ENCODE measurements around the gene GAS2. TPM values are rescaled to one million over a fixed set of nuclear protein-coding genes. Genes with fewer than 3 reads are reported as not detected.

The GAS2 gene
- total RNA-seq, 3 donors from 2014 or later: 1.4 to 2.9 (median 1.5) TPM

GRCh38 chr11:22774716-22775115 lies 108.3 kb downstream of the GAS2 start:
- no peaks in the 10 kb centered on the region for H3K9me3 Mint-ChIP-seq
- no peak overlapping the region for H3K4me3 Mint-ChIP-seq

GRCh38 chr11:22775248-22775647 lies 108.8 kb downstream of the GAS2 start:
- H3K27me3 Mint-ChIP-seq (ENCODE audit: low read depth): peaks cover 17% of the 10 kb centered on the region
- no peak overlapping the region for H3K4me3 Mint-ChIP-seq
- no peaks in the 10 kb centered on the region for H3K4me1 Mint-ChIP-seq (ENCODE audit: low read depth)
- DNase-seq: no peak
- no peaks in the 10 kb centered on the region for H3K36me3 Mint-ChIP-seq (ENCODE audit: insufficient read depth)
- no peak for ATAC-seq
- no peaks in the 10 kb centered on the region for H3K9me3 Mint-ChIP-seq

More at GRCh38 chr11:22774716-22775115, 108.3 kb downstream of the GAS2 start:
- no peak for ATAC-seq
- Mint-ChIP-seq H3K27me3 (ENCODE audit: low read depth) (peaks cover 17% of the 10 kb centered on the region), H3K36me3 (ENCODE audit: insufficient read depth) (no peaks in the 10 kb centered on the region), H3K4me1 (ENCODE audit: low read depth) (no peaks in the 10 kb centered on the region)
- no peak for DNase-seq

- H3K4me1 Mint-ChIP-seq (ENCODE audit: low read depth): peaks cover 4% of the 10 kb centered on the region
Observed at GRCh38 chr11:22778642-22779041, 112.2 kb downstream of the GAS2 start.

GRCh38 chr11:22779850-22780249 lies 113.4 kb downstream of the GAS2 start:
- peaks cover 4% of the 10 kb centered on the region for H3K4me1 Mint-ChIP-seq (ENCODE audit: low read depth)
- DNase-seq (no peak), ATAC-seq (no peak)
- peaks cover 12% of the 10 kb centered on the region for H3K27me3 Mint-ChIP-seq (ENCODE audit: low read depth)
- H3K4me3 Mint-ChIP-seq: no peak overlapping the region
- no peaks in the 10 kb centered on the region for H3K36me3 Mint-ChIP-seq (ENCODE audit: insufficient read depth)
- H3K9me3 Mint-ChIP-seq: no peaks in the 10 kb centered on the region

More at GRCh38 chr11:22778642-22779041, 112.2 kb downstream of the GAS2 start:
- ATAC-seq (no peak), DNase-seq (no peak)
- peaks cover 11% of the 10 kb centered on the region for H3K27me3 Mint-ChIP-seq (ENCODE audit: low read depth)
- H3K4me3 Mint-ChIP-seq: no peak overlapping the region
- H3K36me3 Mint-ChIP-seq (ENCODE audit: insufficient read depth): no peaks in the 10 kb centered on the region
- no peaks in the 10 kb centered on the region for H3K9me3 Mint-ChIP-seq

- Mint-ChIP-seq H3K36me3 (ENCODE audit: insufficient read depth) (no peaks in the 10 kb centered on the region), H3K27me3 (ENCODE audit: low read depth) (peaks cover 8% of the 10 kb centered on the region), H3K4me3 (no peak overlapping the region), H3K9me3 (no peaks in the 10 kb centered on the region), H3K4me1 (ENCODE audit: low read depth) (peaks cover 4% of the 10 kb centered on the region)
- no peak for DNase-seq
- no peak for ATAC-seq
Observed at GRCh38 chr11:22780952-22781593, 114.7 kb downstream of the GAS2 start.

GRCh38 chr11:22785251-22785650 lies 118.8 kb downstream of the GAS2 start:
- Mint-ChIP-seq H3K9me3 (no peaks in the 10 kb centered on the region), H3K27me3 (ENCODE audit: low read depth) (peaks cover 4% of the 10 kb centered on the region), H3K36me3 (ENCODE audit: insufficient read depth) (no peaks in the 10 kb centered on the region), H3K4me1 (ENCODE audit: low read depth) (peaks cover 4% of the 10 kb centered on the region), H3K4me3 (no peak overlapping the region)
- DNase-seq (no peak), ATAC-seq (no peak)

GRCh38 chr11:22786475-22786874 lies 120.1 kb downstream of the GAS2 start:
- H3K4me3 Mint-ChIP-seq: no peak overlapping the region
- no peaks in the 10 kb centered on the region for H3K4me1 Mint-ChIP-seq (ENCODE audit: low read depth)
- DNase-seq (no peak), ATAC-seq (no peak)
- H3K27me3 Mint-ChIP-seq (ENCODE audit: low read depth): peaks cover 7% of the 10 kb centered on the region
- H3K36me3 Mint-ChIP-seq (ENCODE audit: insufficient read depth): no peaks in the 10 kb centered on the region
- H3K9me3 Mint-ChIP-seq: no peaks in the 10 kb centered on the region

- DNase-seq (no peak), ATAC-seq (no peak)
- Mint-ChIP-seq H3K36me3 (ENCODE audit: insufficient read depth) (no peaks in the 10 kb centered on the region), H3K9me3 (no peaks in the 10 kb centered on the region), H3K4me1 (ENCODE audit: low read depth) (no peaks in the 10 kb centered on the region), H3K4me3 (no peak overlapping the region), H3K27me3 (ENCODE audit: low read depth) (peaks cover 7% of the 10 kb centered on the region)
Observed at GRCh38 chr11:22787055-22787454, 120.6 kb downstream of the GAS2 start.

GRCh38 chr11:22787551-22788162 lies 121.2 kb downstream of the GAS2 start:
- Mint-ChIP-seq H3K4me1 (ENCODE audit: low read depth) (no peaks in the 10 kb centered on the region), H3K27me3 (ENCODE audit: low read depth) (peaks cover 7% of the 10 kb centered on the region), H3K9me3 (no peaks in the 10 kb centered on the region), H3K4me3 (no peak overlapping the region), H3K36me3 (ENCODE audit: insufficient read depth) (no peaks in the 10 kb centered on the region)
- ATAC-seq: no peak
- peak; percentile 4 for DNase-seq

- Mint-ChIP-seq H3K4me1 (ENCODE audit: low read depth) (no peaks in the 10 kb centered on the region), H3K4me3 (no peak overlapping the region), H3K36me3 (ENCODE audit: insufficient read depth) (no peaks in the 10 kb centered on the region), H3K9me3 (no peaks in the 10 kb centered on the region), H3K27me3 (ENCODE audit: low read depth) (peaks cover 3% of the 10 kb centered on the region)
- ATAC-seq (no peak), DNase-seq (no peak)
Observed at GRCh38 chr11:22792497-22792896, 126.1 kb downstream of the GAS2 start.

GRCh38 chr11:22795914-22796313 lies 129.5 kb downstream of the GAS2 start:
- DNase-seq: no peak
- Mint-ChIP-seq H3K9me3 (no peaks in the 10 kb centered on the region), H3K4me1 (ENCODE audit: low read depth) (no peaks in the 10 kb centered on the region), H3K4me3 (no peak overlapping the region), H3K36me3 (ENCODE audit: insufficient read depth) (no peaks in the 10 kb centered on the region), H3K27me3 (ENCODE audit: low read depth) (peaks cover 1% of the 10 kb centered on the region)
- ATAC-seq: no peak

- DNase-seq: no peak
- H3K4me1 Mint-ChIP-seq (ENCODE audit: low read depth): no peaks in the 10 kb centered on the region
Observed at GRCh38 chr11:22797047-22797446, 130.6 kb downstream of the GAS2 start.

GRCh38 chr11:22798901-22799300 lies 132.5 kb downstream of the GAS2 start:
- DNase-seq (no peak), ATAC-seq (no peak)
- Mint-ChIP-seq H3K9me3 (no peaks in the 10 kb centered on the region), H3K4me3 (no peak overlapping the region), H3K27me3 (ENCODE audit: low read depth) (no peaks in the 10 kb centered on the region), H3K36me3 (ENCODE audit: insufficient read depth) (no peaks in the 10 kb centered on the region), H3K4me1 (ENCODE audit: low read depth) (no peaks in the 10 kb centered on the region)

More at GRCh38 chr11:22797047-22797446, 130.6 kb downstream of the GAS2 start:
- no peak for ATAC-seq
- Mint-ChIP-seq H3K9me3 (no peaks in the 10 kb centered on the region), H3K36me3 (ENCODE audit: insufficient read depth) (no peaks in the 10 kb centered on the region), H3K4me3 (no peak overlapping the region), H3K27me3 (ENCODE audit: low read depth) (no peaks in the 10 kb centered on the region)

GRCh38 chr11:22800482-22800881 lies 134.1 kb downstream of the GAS2 start:
- Mint-ChIP-seq H3K36me3 (ENCODE audit: insufficient read depth) (no peaks in the 10 kb centered on the region), H3K27me3 (ENCODE audit: low read depth) (no peaks in the 10 kb centered on the region), H3K9me3 (no peaks in the 10 kb centered on the region), H3K4me3 (no peak overlapping the region), H3K4me1 (ENCODE audit: low read depth) (no peaks in the 10 kb centered on the region)
- no peak for ATAC-seq
- no peak for DNase-seq

GRCh38 chr11:22802861-22803260 lies 136.4 kb downstream of the GAS2 start:
- no peaks in the 10 kb centered on the region for H3K9me3 Mint-ChIP-seq
- DNase-seq (no peak), ATAC-seq (no peak)
- H3K4me3 Mint-ChIP-seq: no peak overlapping the region
- no peaks in the 10 kb centered on the region for H3K4me1 Mint-ChIP-seq (ENCODE audit: low read depth)
- no peaks in the 10 kb centered on the region for H3K27me3 Mint-ChIP-seq (ENCODE audit: low read depth)
- no peaks in the 10 kb centered on the region for H3K36me3 Mint-ChIP-seq (ENCODE audit: insufficient read depth)

Data from activated T-cell treated with anti-CD3 and anti-CD28 coated beads, Interleukin-2, amount 50 U/mL, for 4 hours (primary cell).